ENCODE results near the gene PSMA8.
"Not testable (repeated sequence)": the region's sequence is repeated elsewhere in the genome, so short reads cannot be mapped to it uniquely, and the experiment has no call there.

The PSMA8 gene

DNA sequence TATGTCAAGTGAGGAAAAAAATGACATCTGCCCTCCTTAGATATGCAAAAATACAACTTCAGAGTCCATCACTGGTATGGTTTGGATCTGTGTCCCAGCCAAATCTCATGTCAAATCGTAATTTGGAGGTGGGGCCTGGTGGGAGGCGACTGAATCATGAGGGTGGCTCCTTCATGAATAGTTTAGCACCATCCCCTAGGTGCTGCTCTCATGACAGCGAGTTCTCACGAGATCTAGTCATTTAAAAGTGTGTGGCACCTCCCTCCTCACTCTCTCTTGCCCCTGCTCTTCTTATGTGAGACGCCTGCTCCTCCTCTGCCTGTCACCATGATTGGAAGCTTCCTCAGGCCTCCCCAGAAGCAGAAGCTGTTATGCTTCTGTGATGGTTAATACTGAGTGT, 5.9 kb upstream of the PSMA8 start:
- no peak for ATAC-seq
- H3K4me3 Mint-ChIP-seq: no peak overlapping the region
- DNase-seq: no peak
- H3K27me3 Mint-ChIP-seq: no peaks in the 10 kb centered on the region
- H3K36me3 Mint-ChIP-seq (ENCODE audit: low read depth): peaks cover 1% of the 10 kb centered on the region
- peaks cover 11% of the 10 kb centered on the region for H3K4me1 Mint-ChIP-seq
- H3K9me3 Mint-ChIP-seq: peaks cover 12% of the 10 kb centered on the region
- no peak overlapping the region for H3K27ac Mint-ChIP-seq

DNA sequence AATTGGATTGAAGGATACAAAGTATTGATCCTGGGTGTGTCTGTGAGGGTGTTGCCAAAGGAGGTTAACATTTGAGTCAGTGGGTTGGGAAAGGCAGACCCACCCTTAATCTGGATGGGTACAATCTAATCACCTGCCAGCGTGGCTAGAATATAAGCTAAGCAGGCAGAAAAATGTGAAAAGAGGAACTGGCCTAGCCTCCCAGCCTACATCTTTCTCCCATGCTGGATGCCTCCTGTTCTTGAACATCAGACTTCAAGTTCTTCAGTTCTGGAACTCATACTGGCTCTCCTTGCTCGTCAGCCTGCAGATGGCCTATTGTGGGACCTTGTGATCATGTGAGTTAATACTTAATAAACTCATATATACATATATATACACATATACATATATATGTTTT, 5.5 kb upstream of the PSMA8 start:
- not testable (repeated sequence) for H3K27ac Mint-ChIP-seq; H3K9me3 Mint-ChIP-seq; H3K27me3 Mint-ChIP-seq; H3K36me3 Mint-ChIP-seq (ENCODE audit: low read depth); ATAC-seq; H3K4me3 Mint-ChIP-seq; DNase-seq
- peaks cover 11% of the 10 kb centered on the region for H3K4me1 Mint-ChIP-seq

DNA sequence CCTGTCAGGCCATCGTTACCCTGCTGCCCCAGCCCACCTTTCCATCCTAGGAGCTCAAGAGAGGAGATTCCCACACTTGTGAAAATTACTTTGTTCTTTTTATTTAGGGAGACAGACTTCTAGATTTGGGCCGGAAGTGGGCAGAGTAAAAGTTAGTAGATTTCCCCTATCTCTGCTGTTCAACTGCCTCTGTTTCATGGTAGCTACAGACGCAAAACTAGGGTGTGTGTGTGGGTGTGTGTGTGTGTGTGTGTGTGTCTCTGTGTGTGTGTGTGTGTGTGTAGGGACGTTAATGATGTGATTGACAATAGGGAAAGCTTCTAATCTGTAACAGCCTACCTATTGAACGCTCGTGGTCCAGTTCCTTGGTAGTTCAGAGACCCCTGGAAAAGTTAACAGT, 438 bp downstream of the PSMA8 start:
- peak overlapping the region; percentile 81 for H3K27ac Mint-ChIP-seq
- no peaks in the 10 kb centered on the region for H3K36me3 Mint-ChIP-seq (ENCODE audit: low read depth)
- ATAC-seq: no peak
- peak overlapping the region; percentile 75 for H3K4me3 Mint-ChIP-seq
- DNase-seq: no peak
- no peaks in the 10 kb centered on the region for H3K9me3 Mint-ChIP-seq
- H3K27me3 Mint-ChIP-seq: no peaks in the 10 kb centered on the region
- H3K4me1 Mint-ChIP-seq: peaks cover 1% of the 10 kb centered on the region

DNA sequence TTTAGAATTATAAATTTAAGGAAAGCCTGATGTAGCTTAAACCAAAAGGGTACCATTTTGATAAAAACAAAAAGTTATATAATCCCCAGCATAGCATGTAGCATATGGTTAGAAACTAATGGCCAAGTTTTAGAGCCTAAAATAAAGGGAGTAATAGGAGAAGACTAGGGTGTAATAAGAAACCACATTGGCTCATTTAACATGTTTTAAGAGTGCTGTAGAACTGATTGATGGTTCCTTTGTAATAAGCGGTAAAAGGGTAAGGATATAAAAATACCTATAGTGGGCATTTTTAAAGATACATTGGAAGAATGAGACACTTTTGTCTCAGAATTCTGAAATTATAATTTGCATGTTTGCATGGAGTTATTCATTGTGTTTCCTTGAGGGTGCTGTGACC, 1.9 kb downstream of the PSMA8 start:
- Mint-ChIP-seq H3K36me3 (ENCODE audit: low read depth) (no peaks in the 10 kb centered on the region), H3K27me3 (no peaks in the 10 kb centered on the region), H3K27ac (no peak overlapping the region), H3K4me1 (peaks cover 1% of the 10 kb centered on the region), H3K4me3 (no peak overlapping the region), H3K9me3 (no peaks in the 10 kb centered on the region)
- ATAC-seq (no peak), DNase-seq (no peak)

DNA sequence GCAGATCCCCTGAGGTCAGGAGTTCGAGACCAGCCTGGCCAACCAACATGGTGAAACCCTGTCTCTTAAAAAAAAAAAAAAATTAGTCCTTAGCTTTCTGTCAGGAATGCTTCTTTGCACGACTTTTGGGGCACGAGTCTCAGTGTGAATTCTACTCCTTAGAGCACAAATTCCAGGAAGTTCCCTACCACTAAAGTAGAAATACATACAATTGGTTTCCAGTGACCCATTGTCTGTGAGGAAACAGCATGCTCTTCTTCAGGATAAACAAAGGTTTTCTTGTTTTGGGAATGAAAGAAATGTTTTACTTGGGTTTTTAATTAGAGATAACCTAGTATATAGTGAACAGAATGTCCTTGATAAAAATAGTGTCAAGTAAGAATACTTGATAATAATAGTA, 23.7 kb downstream of the PSMA8 start:
- no peak overlapping the region for H3K4me3 Mint-ChIP-seq
- DNase-seq: no peak
- H3K27me3 Mint-ChIP-seq: no peaks in the 10 kb centered on the region
- no peak for ATAC-seq
- no peaks in the 10 kb centered on the region for H3K36me3 Mint-ChIP-seq (ENCODE audit: low read depth)
- H3K4me1 Mint-ChIP-seq: no peaks in the 10 kb centered on the region
- H3K9me3 Mint-ChIP-seq: no peaks in the 10 kb centered on the region
- no peak overlapping the region for H3K27ac Mint-ChIP-seq

DNA sequence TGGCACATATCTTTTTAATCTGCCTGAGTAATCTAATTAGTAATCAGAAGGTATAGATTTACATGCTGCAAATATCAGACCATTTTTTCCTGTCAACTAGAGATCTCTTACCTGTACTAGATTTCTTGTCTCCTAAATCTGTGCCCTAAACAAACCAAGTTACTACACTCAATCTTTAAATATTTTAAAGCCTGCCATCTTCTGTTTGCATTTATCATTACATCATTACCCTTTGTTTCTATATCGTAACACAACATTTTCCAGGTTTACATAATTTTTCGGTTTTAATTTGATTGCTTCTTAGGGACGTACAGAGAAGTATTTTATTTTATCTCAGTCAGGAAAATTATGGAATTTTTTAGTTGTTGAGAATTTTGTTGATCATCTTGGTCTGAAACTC, 25.7 kb downstream of the PSMA8 start:
- ATAC-seq: no peak
- no peak for DNase-seq
- Mint-ChIP-seq H3K4me3 (no peak overlapping the region), H3K27me3 (no peaks in the 10 kb centered on the region), H3K27ac (no peak overlapping the region), H3K36me3 (ENCODE audit: low read depth) (no peaks in the 10 kb centered on the region), H3K4me1 (no peaks in the 10 kb centered on the region), H3K9me3 (no peaks in the 10 kb centered on the region)

DNA sequence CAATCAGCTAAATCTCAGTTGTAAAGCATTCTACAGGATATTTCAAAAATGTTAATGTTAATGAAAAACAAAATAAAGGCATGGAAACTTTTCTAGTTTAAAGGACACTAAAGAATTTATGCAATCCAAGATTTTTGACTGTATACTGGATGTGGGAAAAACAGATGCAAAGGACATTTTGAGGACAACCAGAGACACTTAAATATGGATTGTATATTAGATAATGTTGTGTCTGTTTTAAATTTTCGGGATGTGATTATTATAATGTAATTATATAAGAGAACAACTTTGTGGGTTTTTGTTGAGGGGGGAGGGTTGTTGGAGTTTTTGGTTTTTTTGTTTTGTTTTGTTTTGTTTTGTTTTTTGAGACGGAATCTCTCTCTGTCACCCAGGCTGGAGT, 30.9 kb downstream of the PSMA8 start:
- Mint-ChIP-seq H3K27me3 (no peaks in the 10 kb centered on the region), H3K27ac (no peak overlapping the region), H3K36me3 (ENCODE audit: low read depth) (no peaks in the 10 kb centered on the region), H3K4me1 (no peaks in the 10 kb centered on the region), H3K9me3 (no peaks in the 10 kb centered on the region), H3K4me3 (no peak overlapping the region)
- ATAC-seq (no peak), DNase-seq (no peak)

DNA sequence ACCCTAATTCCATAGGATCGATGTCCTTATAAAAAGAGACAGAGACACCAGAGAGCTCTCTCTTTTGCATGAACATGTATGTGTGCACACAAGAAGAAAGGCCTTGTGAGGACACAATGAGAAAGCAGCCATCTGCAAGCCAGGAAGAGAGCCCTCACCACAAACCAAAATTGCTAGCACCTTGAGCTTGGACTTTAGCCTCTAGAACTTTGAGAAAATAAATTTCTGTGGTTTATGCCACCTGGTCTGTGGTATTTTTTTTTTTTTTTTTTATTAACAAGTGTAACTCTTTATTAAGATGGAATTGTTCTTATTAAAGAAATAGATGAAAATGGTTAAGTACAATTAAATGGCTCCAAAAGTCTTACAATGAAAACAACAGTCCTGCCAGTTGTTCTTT, 33.9 kb downstream of the PSMA8 start:
- not testable (repeated sequence) for ATAC-seq, H3K27ac Mint-ChIP-seq

DNA sequence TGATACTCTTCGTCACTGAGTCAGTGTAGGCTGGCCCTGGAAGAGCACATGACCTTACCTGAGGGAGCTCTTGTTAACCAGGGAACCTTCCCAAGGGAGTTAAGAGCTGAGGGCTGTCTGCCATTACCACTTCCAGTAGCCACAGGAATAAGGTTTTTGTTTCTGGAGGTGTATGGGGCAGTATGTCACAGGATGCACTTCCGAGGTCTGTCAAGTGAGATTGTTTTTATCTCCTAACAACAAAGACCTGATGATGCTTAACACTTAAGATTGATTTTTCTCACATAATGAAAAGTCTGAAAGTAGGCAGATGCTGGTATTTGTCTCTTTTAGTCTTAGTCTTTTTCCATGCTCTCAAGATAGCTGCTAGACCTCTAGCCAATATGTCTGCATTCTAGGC, 41.8 kb downstream of the PSMA8 start:
- no peak overlapping the region for H3K4me3 Mint-ChIP-seq
- H3K9me3 Mint-ChIP-seq: no peaks in the 10 kb centered on the region
- ATAC-seq: no peak
- no peaks in the 10 kb centered on the region for H3K27me3 Mint-ChIP-seq
- no peak for DNase-seq
- no peaks in the 10 kb centered on the region for H3K36me3 Mint-ChIP-seq (ENCODE audit: low read depth)
- H3K4me1 Mint-ChIP-seq: peaks cover 5% of the 10 kb centered on the region
- H3K27ac Mint-ChIP-seq: no peak overlapping the region

More for the DNA sequence above, 33.9 kb downstream of the PSMA8 start:
- DNase-seq; H3K27me3 Mint-ChIP-seq; H3K4me3 Mint-ChIP-seq; H3K9me3 Mint-ChIP-seq; H3K4me1 Mint-ChIP-seq; H3K36me3 Mint-ChIP-seq (ENCODE audit: low read depth): not testable (repeated sequence)

DNA sequence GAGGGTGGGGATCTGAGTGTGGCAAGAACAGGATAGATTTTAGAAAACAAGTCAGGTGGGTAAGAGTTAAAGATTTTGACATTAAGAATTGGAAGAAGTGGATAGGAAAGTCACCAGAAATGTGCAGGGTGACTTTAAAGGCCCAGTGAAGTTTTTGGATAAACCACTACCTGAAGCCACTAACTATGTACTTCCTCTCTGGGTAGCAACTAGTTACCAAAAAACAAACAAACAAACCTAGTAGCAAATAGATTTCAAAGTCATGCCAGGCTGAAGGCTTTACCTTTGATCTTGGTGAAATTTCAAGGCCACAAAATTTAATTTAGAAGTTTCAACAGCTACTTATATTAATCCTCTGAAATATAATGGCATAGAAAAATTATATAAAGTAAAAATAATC, 42.5 kb downstream of the PSMA8 start:
- ATAC-seq: no peak
- Mint-ChIP-seq H3K27ac (no peak overlapping the region), H3K9me3 (no peaks in the 10 kb centered on the region), H3K36me3 (ENCODE audit: low read depth) (no peaks in the 10 kb centered on the region), H3K4me1 (peaks cover 5% of the 10 kb centered on the region), H3K27me3 (no peaks in the 10 kb centered on the region), H3K4me3 (no peak overlapping the region)
- no peak for DNase-seq

DNA sequence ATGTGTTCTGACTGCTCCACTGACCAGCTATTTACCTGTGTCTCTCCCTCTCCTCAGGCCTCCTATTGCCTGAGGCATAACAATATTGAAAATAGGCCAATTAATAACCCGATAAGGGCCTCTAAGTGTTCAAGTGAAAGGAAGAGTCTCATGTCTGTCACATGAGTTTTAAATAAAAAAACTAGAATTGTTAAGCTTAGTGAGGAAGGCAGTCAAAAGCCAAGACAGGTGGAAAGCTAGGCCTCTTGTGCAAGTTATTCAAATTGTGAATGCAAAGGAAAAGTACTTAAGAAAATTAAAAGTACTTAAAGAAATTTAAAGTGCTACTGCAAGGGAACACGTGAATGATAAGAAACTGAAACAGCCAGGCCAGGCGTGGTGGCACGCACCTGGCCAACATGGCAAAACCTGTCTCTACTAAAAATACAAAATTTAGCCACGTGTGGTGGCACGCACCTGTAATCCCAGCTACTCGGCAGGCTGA, 47.7 kb downstream of the PSMA8 start:
- ATAC-seq (no peak), DNase-seq (no peak)
- Mint-ChIP-seq H3K4me3 (no peak overlapping the region), H3K27me3 (no peaks in the 10 kb centered on the region), H3K9me3 (no peaks in the 10 kb centered on the region), H3K4me1 (peaks cover 5% of the 10 kb centered on the region), H3K27ac (no peak overlapping the region), H3K36me3 (ENCODE audit: low read depth) (no peaks in the 10 kb centered on the region)

DNA sequence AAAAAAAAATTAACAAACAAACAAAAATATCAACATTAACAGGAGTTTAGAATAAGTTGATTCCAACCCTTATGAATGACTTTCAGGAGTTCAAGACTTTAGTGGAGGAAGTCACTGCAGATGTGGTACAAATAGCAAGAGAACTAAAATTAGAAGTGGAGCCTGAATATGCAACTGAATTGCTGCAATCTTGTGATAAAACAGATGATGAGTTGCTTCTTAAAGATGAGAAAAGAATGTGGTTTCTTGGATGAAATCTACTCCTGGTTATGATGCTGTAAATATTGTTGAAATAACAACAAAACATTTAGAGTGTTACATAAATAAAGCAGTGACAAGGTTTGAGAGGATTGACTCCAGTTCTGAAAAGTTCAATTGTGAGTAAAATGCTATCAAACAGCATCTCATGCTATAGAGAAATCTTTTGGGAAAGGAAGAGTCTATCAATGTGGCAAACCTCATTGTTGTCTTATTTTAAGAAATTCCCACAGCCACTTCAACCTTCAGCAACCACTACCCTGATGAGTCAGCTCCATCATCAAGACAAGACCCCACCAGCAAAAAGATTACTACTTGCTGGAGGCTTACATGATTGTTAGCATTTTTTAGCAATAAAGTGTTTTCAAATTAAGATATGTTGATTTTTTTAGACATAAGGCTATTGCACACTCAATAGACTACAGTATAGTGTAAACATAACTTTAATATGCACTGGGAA, 49.9 kb downstream of the PSMA8 start:
- ATAC-seq: no peak
- Mint-ChIP-seq H3K36me3 (ENCODE audit: low read depth) (no peaks in the 10 kb centered on the region), H3K27ac (no peak overlapping the region), H3K4me1 (peaks cover 5% of the 10 kb centered on the region), H3K27me3 (no peaks in the 10 kb centered on the region), H3K9me3 (no peaks in the 10 kb centered on the region), H3K4me3 (no peak overlapping the region)
- DNase-seq: no peak

DNA sequence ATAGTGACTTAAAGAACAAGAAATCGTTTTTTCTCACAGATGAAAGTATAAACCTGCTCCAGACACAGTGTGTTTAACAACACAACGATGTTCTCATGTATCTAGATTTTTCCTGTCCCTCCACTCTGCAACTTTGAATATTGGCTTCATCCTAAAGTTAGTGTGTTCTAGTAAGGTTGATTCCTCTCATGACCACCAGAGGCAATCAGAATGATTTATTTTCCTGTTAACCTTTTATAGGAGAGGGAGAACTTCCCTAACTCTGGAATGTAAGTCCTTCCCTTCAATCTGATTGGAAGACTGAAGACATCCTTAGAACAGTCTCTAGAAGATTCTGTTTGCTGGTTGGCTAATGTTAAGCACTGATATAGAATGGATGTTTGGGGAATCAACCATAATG, 51.6 kb downstream of the PSMA8 start:
- Mint-ChIP-seq H3K36me3 (ENCODE audit: low read depth) (no peaks in the 10 kb centered on the region), H3K27ac (no peak overlapping the region), H3K27me3 (no peaks in the 10 kb centered on the region), H3K9me3 (no peaks in the 10 kb centered on the region), H3K4me1 (peaks cover 11% of the 10 kb centered on the region), H3K4me3 (no peak overlapping the region)
- ATAC-seq (no peak), DNase-seq (no peak)

DNA sequence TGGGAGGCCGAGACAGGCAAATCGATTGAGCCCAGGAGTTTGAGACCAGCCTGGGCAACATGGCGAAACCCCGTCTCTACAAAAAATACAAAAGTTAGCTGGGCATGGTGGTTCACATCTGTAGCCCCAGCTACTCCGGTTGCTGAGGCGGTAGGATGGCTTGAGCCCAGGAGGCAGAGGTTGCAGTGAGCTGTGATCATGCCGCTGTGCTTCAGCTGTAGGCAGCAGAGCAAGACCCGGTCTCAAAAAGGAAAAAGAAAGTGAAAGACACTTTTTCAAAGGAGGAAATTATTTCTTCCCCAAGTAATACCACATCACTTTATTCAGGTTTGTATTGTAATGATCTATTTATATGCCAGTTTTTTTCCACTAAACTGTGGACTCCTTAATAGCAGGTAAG, 56.8 kb downstream of the PSMA8 start:
- peak; percentile 22 for DNase-seq

DNA sequence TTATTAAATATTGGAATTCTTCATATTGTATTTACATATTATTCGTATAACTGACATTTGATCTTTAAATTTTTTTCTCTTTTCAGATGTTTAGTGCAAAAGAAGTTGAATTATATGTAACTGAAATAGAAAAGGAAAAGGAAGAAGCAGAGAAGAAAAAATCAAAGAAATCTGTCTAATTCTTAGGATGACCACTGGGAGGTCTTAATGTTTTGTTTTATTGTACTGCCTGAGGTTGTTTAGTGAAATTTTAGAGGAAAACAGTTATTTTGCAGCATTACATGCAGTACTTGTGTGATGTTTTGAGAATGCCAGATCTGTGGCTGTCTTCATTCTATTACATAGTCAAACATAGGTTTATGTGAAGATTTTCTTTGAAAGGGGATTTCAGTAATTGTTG, 58.6 kb downstream of the PSMA8 start:
- ATAC-seq: no peak
- Mint-ChIP-seq H3K9me3 (no peaks in the 10 kb centered on the region), H3K4me1 (peaks cover 13% of the 10 kb centered on the region), H3K4me3 (no peak overlapping the region), H3K36me3 (ENCODE audit: low read depth) (no peaks in the 10 kb centered on the region), H3K27me3 (no peaks in the 10 kb centered on the region), H3K27ac (no peak overlapping the region)
- no peak for DNase-seq

More for the DNA sequence above, 56.8 kb downstream of the PSMA8 start:
- ATAC-seq: peak; percentile 86
- Mint-ChIP-seq H3K4me1 (peaks cover 13% of the 10 kb centered on the region), H3K9me3 (no peaks in the 10 kb centered on the region), H3K27me3 (no peaks in the 10 kb centered on the region), H3K27ac (peak overlapping the region; percentile 77), H3K36me3 (ENCODE audit: low read depth) (no peaks in the 10 kb centered on the region), H3K4me3 (peak overlapping the region; percentile 74)

DNA sequence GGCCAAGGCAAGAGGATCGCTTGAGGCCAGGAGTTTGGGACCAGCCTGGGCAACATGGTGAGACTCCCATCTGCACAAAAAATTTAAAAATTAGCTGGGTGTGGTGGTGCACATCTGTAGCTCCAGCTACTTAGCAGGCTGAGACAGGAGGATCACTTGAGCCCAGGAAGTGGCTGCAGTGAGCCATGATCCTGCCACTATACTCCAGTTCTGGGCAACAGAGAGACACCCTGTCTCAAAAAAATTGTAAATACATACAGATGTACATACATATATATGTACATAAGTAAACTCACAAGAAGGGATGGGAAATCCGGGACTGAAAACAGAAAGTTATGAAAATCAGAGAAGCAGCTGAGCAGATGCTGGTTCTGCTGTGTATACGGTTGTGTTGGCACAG, 62.9 kb downstream of the PSMA8 start:
- H3K27me3 Mint-ChIP-seq: no peaks in the 10 kb centered on the region
- H3K36me3 Mint-ChIP-seq (ENCODE audit: low read depth): no peaks in the 10 kb centered on the region
- DNase-seq (no peak), ATAC-seq (no peak)
- H3K9me3 Mint-ChIP-seq: no peaks in the 10 kb centered on the region
- H3K4me3 Mint-ChIP-seq: no peak overlapping the region
- peaks cover 2% of the 10 kb centered on the region for H3K4me1 Mint-ChIP-seq
- no peak overlapping the region for H3K27ac Mint-ChIP-seq
